ENCODE data around the gene GTF2H2.
"Not testable (repeated sequence)": the region's sequence is repeated elsewhere in the genome, so short reads cannot be mapped to it uniquely, and the experiment has no call there.

Gene GTF2H2

DNA sequence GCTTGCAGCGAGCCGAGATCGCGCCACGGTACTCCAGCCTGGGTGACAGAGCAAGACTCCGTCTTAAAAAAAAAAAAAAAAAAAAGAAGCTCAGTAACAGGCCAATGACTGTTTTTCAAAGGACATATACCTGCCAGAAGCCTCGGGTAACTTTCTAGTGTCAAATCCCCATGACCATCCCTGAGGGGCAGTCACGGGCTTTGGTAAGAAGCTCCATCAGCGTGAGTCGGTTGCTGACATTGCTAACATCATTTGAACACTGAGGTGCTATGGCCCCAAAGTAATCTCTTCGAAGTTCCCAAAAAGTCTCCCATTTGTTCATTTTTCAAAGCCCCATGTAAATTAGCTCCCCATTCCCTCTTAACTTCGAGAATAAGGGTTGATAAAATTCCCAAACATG is 53.9 kb downstream of the GTF2H2 start:
- no peak for DNase-seq (ENCODE audit: low spot score)

GRCh38 chr5:71011194-71011792 is 56.2 kb downstream of the GTF2H2 start:
- DNase-seq (ENCODE audit: low spot score): no peak

- DNase-seq (ENCODE audit: low spot score): not testable (repeated sequence)
Measured at GRCh38 chr5:71006983-71007382, 60.5 kb downstream of the GTF2H2 start.

Data from SW480 (cell line).